ENCODE data around the gene FBLN1. TPM values are rescaled to one million over a fixed set of nuclear protein-coding genes. Genes with fewer than 3 reads are reported as not detected.

FBLN1 gene
- total and polyA plus RNA-seq, 12 donors, result 31.3 to 126 (median 51.0) TPM

- Histone ChIP-seq H3K27me3 (peaks cover 0 to 3% (median 0%) of the 10 kb centered on the region in 7 donors), H3K27ac (no peak overlapping the region), H3K36me3 (peaks cover 0 to 22% (median 0%) of the 10 kb centered on the region in 9 donors), H3K4me1 (peaks cover 0 to 6% (median 0%) of the 10 kb centered on the region in 9 donors), H3K9me3 (no peaks in the 10 kb centered on the region), H3K4me3 (no peak overlapping the region)
- intact Hi-C loops (cut with DNase I), result no loop called here
- 83 to 93% methylated on average over 8 of the region's 8 CpGs for WGBS, 2 donors
- DNase-seq (no peak), ATAC-seq (no peak)
- no peak for TF ChIP-seq CTCF (IDR thresholded peaks at IDR 0.05)
Observed at GRCh38 chr22:45594123-45594941, 91.6 kb downstream of the FBLN1 start.

- peak in 3 of 8 donors; percentile 21 to 54 (median 54) for ATAC-seq
- Histone ChIP-seq H3K9me3 (no peaks in the 10 kb centered on the region), H3K27me3 (peaks cover 0 to 3% (median 0%) of the 10 kb centered on the region in 7 donors), H3K4me1 (peaks cover 0 to 6% (median 0%) of the 10 kb centered on the region in 9 donors), H3K27ac (no peak overlapping the region), H3K4me3 (no peak overlapping the region), H3K36me3 (peaks cover 0 to 36% (median 0%) of the 10 kb centered on the region in 9 donors)
- intact Hi-C loops (cut with DNase I), result no loop called here
- 49 to 59% methylated on average over 20 of the region's 20 CpGs for WGBS, 2 donors
- no peak for TF ChIP-seq CTCF (IDR thresholded peaks at IDR 0.05)
- no peak for DNase-seq
Observed at GRCh38 chr22:45597460-45598192, 94.9 kb downstream of the FBLN1 start.

- H3K36me3 ChIP-seq, result peaks cover 0 to 34% (median 0%) of the 10 kb centered on the region in 9 donors
- H3K27me3 ChIP-seq, result peaks cover 0 to 4% (median 0%) of the 10 kb centered on the region in 7 donors
- WGBS, 2 donors, result 88 to 90% methylated on average over 15 of the region's 15 CpGs
- H3K27ac ChIP-seq, result no peak overlapping the region
- H3K4me1 ChIP-seq, result peaks cover 0 to 8% (median 0%) of the 10 kb centered on the region in 9 donors
- H3K4me3 ChIP-seq, result no peak overlapping the region
- TF ChIP-seq CTCF (IDR thresholded peaks at IDR 0.05), result no peak
- H3K9me3 ChIP-seq, result no peaks in the 10 kb centered on the region
- ATAC-seq, result no peak
- DNase-seq, result no peak
- intact Hi-C loops (cut with DNase I), result no loop called here
Observed at GRCh38 chr22:45598596-45599217, 96.0 kb downstream of the FBLN1 start.

Data from heart right ventricle (tissue), 16 donors.